H54 (cell line): ENCODE results near the gene FBXL22.
"Not testable (repeated sequence)": the region's sequence is repeated elsewhere in the genome, so short reads cannot be mapped to it uniquely, and the experiment has no call there.

Experiments
- DNase-seq: peaks from one replicate; pipeline ENCODE4 v3.0.0; 2011; ENCODE audit warnings: low spot score, mixed read lengths; ENCODE audit not compliant: insufficient read length
- FAIRE-seq: peaks from 3 replicates; lab custom pipeline; 2011; peaks lifted over from hg19 to GRCh38; lab: Jason Lieb, UNC
- POLR2A ChIP-seq: IDR thresholded peaks from 2 replicates; pipeline ENCODE4 v1.6.1; 2011; ENCODE audit warnings: low read depth, mild to moderate bottlenecking, low read length

FBXL22 gene

DNA sequence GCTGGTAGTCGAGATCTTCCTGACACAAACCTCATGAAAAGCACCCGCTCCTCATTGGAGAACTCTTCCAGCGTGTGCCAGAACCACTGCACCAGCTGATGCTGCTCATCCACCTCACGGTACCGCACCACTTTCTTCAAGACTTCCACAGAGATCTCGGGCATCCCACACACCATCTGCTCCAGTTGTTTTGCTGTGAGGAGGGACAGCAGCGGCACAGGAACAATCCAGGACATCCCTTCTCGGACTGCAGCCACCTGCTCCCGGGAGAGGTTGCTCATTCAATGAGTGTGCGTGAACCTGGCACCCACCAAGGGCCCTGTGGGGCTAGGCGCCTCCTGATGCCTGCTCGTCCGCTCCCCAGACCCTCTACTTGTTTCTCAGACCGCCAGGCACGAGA lies 15.1 kb downstream of the FBXL22 start:
- FAIRE-seq (no peak), DNase-seq (no peak)
- TF ChIP-seq POLR2A, result no peak

GRCh38 chr15:63615935-63616334 lies 18.7 kb downstream of the FBXL22 start:
- DNase-seq (no peak), FAIRE-seq (no peak)
- no peak for TF ChIP-seq POLR2A

DNA sequence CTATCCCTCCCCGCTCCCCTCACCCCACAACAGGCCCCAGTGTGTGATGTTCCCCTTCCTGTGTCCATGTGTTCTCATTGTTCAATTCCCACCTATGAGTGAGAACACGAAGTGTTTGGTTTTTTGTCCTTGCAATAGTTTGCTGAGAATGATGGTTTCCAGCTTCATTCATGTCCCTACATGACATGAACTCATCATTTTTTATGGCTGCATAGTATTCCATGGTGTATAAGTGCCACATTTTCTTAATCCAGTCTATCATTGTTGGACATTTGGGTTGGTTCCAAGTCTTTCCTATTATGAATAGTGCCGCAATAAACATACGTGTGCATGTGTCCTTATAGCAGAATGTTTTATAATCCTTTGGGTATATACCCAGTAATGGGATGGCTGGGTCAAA lies 20.0 kb downstream of the FBXL22 start:
- not testable (repeated sequence) for FAIRE-seq, DNase-seq

DNA sequence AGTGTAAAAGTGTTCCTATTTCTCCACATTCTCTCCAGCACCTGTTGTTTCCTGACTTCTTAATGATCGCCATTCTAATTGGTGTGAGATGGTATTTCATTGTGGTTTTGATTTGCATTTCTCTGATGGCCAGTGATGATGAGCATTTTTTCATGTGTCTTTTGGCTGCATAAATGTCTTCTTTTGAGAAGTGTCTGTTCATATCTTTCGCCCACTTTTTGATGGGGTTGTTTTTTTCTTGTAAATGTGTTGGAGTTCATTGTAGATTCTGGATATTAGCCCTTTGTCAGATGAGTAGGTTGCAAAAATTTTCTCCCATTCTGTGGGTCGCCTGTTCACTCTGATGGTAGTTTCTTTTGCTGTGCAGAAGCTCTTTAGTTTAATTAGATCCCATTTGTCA lies 20.4 kb downstream of the FBXL22 start:
- not testable (repeated sequence) for FAIRE-seq, DNase-seq

GRCh38 chr15:63620760-63621159 lies 23.6 kb downstream of the FBXL22 start:
- not testable (repeated sequence) for DNase-seq, FAIRE-seq

- TF ChIP-seq POLR2A, result no peak
- FAIRE-seq (no peak), DNase-seq (no peak)
Measured at GRCh38 chr15:63623232-63623969, 26.2 kb downstream of the FBXL22 start.

DNA sequence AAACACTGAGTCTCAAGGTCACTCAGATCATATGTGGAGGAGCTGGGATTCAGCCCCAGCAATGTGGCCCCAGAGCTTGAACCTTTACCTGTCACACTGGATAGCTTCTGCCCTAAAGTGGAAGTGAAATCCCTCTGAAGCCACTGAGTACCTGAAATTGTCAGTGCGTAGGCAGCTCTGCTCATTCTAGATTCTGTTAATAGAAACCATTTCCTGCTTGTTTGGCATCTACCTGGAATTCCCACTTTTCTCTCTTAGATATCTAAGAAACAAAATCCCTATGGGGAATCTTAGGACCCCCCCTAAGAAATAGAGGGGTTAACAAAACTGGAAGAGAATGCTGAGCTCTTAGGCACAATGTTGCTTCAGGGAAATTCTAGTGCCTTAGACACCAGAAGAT lies 29.8 kb downstream of the FBXL22 start:
- no peak for TF ChIP-seq POLR2A
- no peak for FAIRE-seq
- DNase-seq, result no peak

DNA sequence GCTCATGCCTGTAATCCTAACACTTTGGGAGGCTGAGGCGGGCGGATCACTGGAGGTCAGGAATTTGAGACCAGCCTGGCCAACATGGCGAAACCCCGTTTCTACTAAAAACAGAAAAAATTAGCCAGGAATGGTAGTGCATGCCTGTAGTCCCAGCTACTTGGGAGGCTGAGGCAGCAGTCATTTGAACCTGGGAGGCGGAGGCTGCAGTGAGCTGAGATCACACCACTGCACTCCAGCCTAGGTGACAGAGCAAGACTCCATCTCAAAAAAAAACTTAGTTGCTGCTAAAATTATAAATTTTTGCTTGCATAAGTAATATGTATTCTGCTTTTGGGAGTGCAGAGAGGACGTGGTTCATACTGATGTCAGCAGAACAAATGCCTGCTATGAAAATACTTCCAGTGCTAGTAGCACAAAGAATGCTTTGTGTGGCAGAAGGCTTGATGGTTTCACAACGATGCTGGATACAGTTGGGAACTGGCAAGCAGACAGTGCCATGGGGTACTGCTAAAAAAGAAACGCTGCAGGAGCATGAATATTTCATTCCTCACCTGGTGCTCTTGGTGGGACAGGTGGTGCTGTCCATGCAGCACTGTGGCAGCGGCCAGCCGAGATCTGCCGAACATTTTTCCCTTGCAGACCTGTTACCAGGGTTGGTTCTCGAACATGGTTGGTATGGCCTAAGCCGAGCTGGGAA lies 31.1 kb downstream of the FBXL22 start:
- no peak for FAIRE-seq

GRCh38 chr15:63630036-63630751 lies 33.0 kb downstream of the FBXL22 start:
- FAIRE-seq (no peak), DNase-seq (no peak)
- TF ChIP-seq POLR2A, result no peak

More for the DNA sequence above, 31.1 kb downstream of the FBXL22 start:
- DNase-seq, result no peak
- no peak for TF ChIP-seq POLR2A

DNA sequence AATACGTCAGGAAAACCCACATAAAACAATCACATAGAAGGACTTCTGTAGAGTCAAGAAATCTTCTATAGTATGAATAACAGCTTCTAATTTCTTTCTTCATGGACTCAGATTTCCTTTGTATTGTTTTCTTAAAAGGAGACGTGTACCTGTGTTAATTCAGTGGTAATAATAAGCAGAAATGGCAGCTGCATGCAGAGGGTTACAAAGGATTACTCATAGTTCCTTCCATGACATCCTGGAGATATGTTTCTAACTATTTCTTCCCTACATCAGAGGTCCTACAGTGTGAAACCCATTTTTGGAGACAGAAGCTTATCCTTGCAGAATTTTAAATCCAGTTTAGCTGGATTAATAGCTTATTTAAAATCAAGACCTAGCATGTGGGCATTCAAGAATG lies 36.1 kb downstream of the FBXL22 start:
- no peak for FAIRE-seq
- TF ChIP-seq POLR2A, result no peak
- no peak for DNase-seq

GRCh38 chr15:63634154-63634553 lies 37.0 kb downstream of the FBXL22 start:
- no peak for TF ChIP-seq POLR2A
- no peak for DNase-seq
- no peak for FAIRE-seq

- no peak for TF ChIP-seq POLR2A
- DNase-seq, result no peak
- no peak for FAIRE-seq
Measured at GRCh38 chr15:63636518-63637061, 39.4 kb downstream of the FBXL22 start.

DNA sequence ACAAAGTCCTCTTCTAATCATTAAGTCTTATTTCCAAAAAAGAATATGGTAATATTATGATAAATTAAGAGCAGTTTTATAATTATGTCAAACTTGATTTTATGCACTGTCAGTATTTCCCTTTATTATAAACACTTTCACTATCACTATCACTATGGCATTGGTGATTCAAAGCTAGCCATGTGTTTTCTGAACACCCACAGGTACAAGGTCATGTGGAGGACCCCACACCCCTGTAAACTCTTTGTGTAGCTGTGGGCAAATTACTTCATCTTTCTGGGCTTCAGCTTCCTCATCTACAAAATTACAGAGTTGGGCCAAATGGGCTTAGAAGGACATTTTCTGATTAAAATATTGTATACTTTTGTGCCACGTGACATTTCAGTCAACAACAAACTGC lies 41.7 kb downstream of the FBXL22 start:
- TF ChIP-seq POLR2A, result no peak
- DNase-seq (no peak), FAIRE-seq (no peak)

- FAIRE-seq, result no peak
- no peak for TF ChIP-seq POLR2A
- no peak for DNase-seq
Measured at GRCh38 chr15:63640146-63640545, 43.0 kb downstream of the FBXL22 start.
